CD4-positive, alpha-beta T cell treated with Interleukin-15 for 4 hours (primary cell): ENCODE data around the gene PTPN1.
A peak's percentile ranks its signal among the peaks of the same experiment; 100 is the strongest.
"Not testable (repeated sequence)": the region's sequence is repeated elsewhere in the genome, so short reads cannot be mapped to it uniquely, and the experiment has no call there.

Experiments used
- DNase-seq: peaks from one replicate; pipeline ENCODE4 v3.0.0-alpha.2; 2020; ENCODE audit warnings: low spot score

The PTPN1 gene

GRCh38 chr20:50558483-50558925, 48.3 kb downstream of the PTPN1 start:
- DNase-seq, result no peak

- DNase-seq, result no peak
Measured at GRCh38 chr20:50559149-50559548, 49.0 kb downstream of the PTPN1 start.

- DNase-seq, result no peak
Measured at GRCh38 chr20:50559856-50560638, 49.9 kb downstream of the PTPN1 start.

- DNase-seq, result no peak
Measured at GRCh38 chr20:50560867-50561266, 50.7 kb downstream of the PTPN1 start.

GRCh38 chr20:50561379-50562078, 51.3 kb downstream of the PTPN1 start:
- DNase-seq, result peak; percentile 58

- DNase-seq, result no peak
Measured at GRCh38 chr20:50562262-50562701, 52.1 kb downstream of the PTPN1 start.

- DNase-seq, result no peak
Measured at GRCh38 chr20:50563133-50563944, 53.2 kb downstream of the PTPN1 start.

- DNase-seq, result no peak
Measured at GRCh38 chr20:50565383-50565782, 55.2 kb downstream of the PTPN1 start.

GRCh38 chr20:50565871-50566270, 55.7 kb downstream of the PTPN1 start:
- DNase-seq, result no peak

GRCh38 chr20:50567860-50568548, 57.8 kb downstream of the PTPN1 start:
- no peak for DNase-seq

GRCh38 chr20:50568549-50568942, 58.4 kb downstream of the PTPN1 start:
- DNase-seq, result no peak

- not testable (repeated sequence) for DNase-seq
Measured at GRCh38 chr20:50569487-50569863, 59.3 kb downstream of the PTPN1 start.

- DNase-seq, result peak; percentile 50
Measured at GRCh38 chr20:50569864-50570836, 60.0 kb downstream of the PTPN1 start.

- no peak for DNase-seq
Measured at GRCh38 chr20:50571466-50571865, 61.3 kb downstream of the PTPN1 start.

GRCh38 chr20:50572938-50573777, 63.0 kb downstream of the PTPN1 start:
- no peak for DNase-seq

- DNase-seq, result no peak
Measured at GRCh38 chr20:50574108-50574507, 63.9 kb downstream of the PTPN1 start.

GRCh38 chr20:50574586-50574985, 64.4 kb downstream of the PTPN1 start:
- no peak for DNase-seq

GRCh38 chr20:50575865-50576720, 65.9 kb downstream of the PTPN1 start:
- peak; percentile 68 for DNase-seq
